ENCODE data around the gene PDK3.

PDK3 gene

GRCh38 chrX:24426921-24427746 lies 38.0 kb upstream of the PDK3 start:
- TF ChIP-seq, protein P1, sequence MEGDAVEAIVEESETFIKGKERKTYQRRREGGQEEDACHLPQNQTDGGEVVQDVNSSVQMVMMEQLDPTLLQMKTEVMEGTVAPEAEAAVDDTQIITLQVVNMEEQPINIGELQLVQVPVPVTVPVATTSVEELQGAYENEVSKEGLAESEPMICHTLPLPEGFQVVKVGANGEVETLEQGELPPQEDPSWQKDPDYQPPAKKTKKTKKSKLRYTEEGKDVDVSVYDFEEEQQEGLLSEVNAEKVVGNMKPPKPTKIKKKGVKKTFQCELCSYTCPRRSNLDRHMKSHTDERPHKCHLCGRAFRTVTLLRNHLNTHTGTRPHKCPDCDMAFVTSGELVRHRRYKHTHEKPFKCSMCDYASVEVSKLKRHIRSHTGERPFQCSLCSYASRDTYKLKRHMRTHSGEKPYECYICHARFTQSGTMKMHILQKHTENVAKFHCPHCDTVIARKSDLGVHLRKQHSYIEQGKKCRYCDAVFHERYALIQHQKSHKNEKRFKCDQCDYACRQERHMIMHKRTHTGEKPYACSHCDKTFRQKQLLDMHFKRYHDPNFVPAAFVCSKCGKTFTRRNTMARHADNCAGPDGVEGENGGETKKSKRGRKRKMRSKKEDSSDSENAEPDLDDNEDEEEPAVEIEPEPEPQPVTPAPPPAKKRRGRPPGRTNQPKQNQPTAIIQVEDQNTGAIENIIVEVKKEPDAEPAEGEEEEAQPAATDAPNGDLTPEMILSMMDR (IDR thresholded peaks at IDR 0.05; ENCODE audit: low read depth, low read length, missing control alignments) = no peak
- no peak for DNase-seq (ENCODE audit: low read depth)
- no peak overlapping the region for H3K4me3 ChIP-seq (ENCODE audit: low read depth, low read length)

- TF ChIP-seq, protein P1 (IDR thresholded peaks at IDR 0.05; ENCODE audit: low read depth, low read length, missing control alignments) = no peak
- DNase-seq (ENCODE audit: low read depth) = no peak
- H3K4me3 ChIP-seq (ENCODE audit: low read depth, low read length) = no peak overlapping the region
Measured at GRCh38 chrX:24427747-24428019, 37.4 kb upstream of the PDK3 start.

DNA sequence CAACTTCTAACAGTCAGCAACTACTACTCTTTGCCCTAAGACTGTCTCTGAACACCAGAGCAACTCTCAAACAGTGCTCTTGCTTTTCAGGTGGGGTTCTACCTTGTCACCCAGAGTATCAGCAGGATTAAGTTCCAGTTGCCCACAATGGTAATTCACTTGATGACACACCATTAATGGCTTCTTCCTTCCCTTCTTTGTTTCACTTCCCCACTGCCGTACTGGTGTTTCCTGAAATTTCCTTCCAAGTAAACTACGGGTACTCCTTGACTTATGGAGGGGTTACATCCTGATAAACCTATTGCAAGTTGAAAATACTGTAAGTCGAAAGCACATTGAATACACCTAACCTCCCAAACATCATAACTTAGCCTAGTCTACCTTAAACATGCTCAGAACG lies 36.6 kb upstream of the PDK3 start:
- TF ChIP-seq, protein P1 (IDR thresholded peaks at IDR 0.05; ENCODE audit: low read depth, low read length, missing control alignments) = no peak
- DNase-seq (ENCODE audit: low read depth) = no peak
- no peak overlapping the region for H3K4me3 ChIP-seq (ENCODE audit: low read depth, low read length)

DNA sequence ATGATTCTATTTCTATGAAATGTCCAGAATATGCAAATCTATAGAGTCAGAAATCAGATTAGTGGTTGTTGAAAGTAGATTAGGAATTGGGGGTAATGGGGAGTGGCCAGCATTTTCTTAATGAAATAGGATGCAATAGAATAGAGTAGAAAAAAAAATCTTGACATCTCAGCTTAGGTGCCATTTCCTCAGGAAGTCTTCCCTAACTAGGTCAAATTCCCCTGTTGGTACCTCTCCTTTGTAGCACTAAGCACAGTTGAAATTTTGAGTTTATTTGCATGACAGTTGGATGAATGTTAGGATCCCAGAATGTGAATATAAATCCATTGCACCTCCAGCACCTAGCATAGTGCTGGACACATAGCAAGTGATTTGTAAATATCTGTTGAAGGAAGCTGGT lies 30.0 kb upstream of the PDK3 start:
- no peak overlapping the region for H3K4me3 ChIP-seq (ENCODE audit: low read depth, low read length)
- TF ChIP-seq, protein P1 (IDR thresholded peaks at IDR 0.05; ENCODE audit: low read depth, low read length, missing control alignments) = no peak
- no peak for DNase-seq (ENCODE audit: low read depth)

- no peak for DNase-seq (ENCODE audit: low read depth)
- TF ChIP-seq, protein P1 (IDR thresholded peaks at IDR 0.05; ENCODE audit: low read depth, low read length, missing control alignments) = no peak
- no peak overlapping the region for H3K4me3 ChIP-seq (ENCODE audit: low read depth, low read length)
Measured at GRCh38 chrX:24443918-24444317, 21.2 kb upstream of the PDK3 start.

DNA sequence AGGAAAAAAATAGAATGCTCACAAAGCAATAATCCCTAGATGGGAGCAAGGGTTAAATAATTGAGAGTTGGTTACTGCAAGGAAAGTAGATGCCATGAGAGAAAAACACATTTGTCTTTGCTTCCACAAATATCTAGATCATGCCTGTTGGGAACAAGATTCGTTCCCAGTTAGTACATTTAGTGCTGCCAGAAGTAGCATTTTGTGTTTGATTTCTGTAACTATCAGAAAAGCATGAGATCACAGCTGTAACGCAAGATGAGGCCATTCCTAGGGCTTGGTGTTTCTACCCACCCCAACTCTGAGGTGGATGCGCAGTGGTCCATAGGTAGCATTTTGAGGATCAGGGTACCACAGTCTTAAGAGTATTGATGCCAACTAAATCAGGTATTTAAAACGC lies 20.4 kb upstream of the PDK3 start:
- TF ChIP-seq, protein P1 (IDR thresholded peaks at IDR 0.05; ENCODE audit: low read depth, low read length, missing control alignments) = no peak
- no peak for DNase-seq (ENCODE audit: low read depth)
- no peak overlapping the region for H3K4me3 ChIP-seq (ENCODE audit: low read depth, low read length)

DNA sequence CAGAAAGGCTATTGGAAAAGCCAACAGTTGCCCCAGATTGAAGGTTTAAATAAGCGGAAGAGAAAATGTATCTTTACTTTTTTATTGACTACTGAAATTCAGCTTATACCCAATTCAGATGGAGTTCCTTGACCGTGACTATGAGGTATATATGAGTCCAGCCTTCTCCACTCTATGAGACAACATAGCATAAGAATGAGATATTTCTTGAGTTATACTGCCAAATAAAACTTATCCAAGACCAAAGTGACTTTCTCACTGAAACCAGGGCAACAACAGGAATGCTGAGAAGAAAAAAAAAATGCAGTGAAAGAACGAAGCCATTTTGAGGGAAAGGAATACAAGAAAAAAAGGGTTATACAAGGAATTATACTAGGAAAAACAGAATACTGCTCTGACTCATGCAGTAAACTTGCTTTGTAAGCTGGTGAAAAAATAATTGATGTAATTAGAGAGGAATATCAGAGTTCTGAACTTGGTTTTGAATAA lies 16.3 kb upstream of the PDK3 start:
- no peak overlapping the region for H3K4me3 ChIP-seq (ENCODE audit: low read depth, low read length)
- TF ChIP-seq, protein P1 (IDR thresholded peaks at IDR 0.05; ENCODE audit: low read depth, low read length, missing control alignments) = no peak
- no peak for DNase-seq (ENCODE audit: low read depth)
